Measurements from ENCODE around the gene SYNE2. TPM values are rescaled to one million over a fixed set of nuclear protein-coding genes. Genes with fewer than 3 reads are reported as not detected.

Gene SYNE2
- total RNA-seq, 4 donors from 2014 or later, result 101 to 162 (median 114) TPM

GRCh38 chr14:63926641-63927040 is 73.8 kb downstream of the SYNE2 start:
- intact Hi-C loops (cut with DNase I; ENCODE audit: low total_unique reads), result no loop called here
- TF ChIP-seq CTCF (IDR thresholded peaks at IDR 0.05) (no peak), POLR2A (IDR thresholded peaks at IDR 0.05) (no peak)
- peaks cover 0 to 4% of the 10 kb centered on the region in 2 donors for H3K4me1 ChIP-seq
- H3K36me3 ChIP-seq, result no peaks in the 10 kb centered on the region
- H3K9me3 ChIP-seq, result no peaks in the 10 kb centered on the region
- H3K4me3 ChIP-seq, result no peak overlapping the region
- H3K27me3 ChIP-seq, result no peaks in the 10 kb centered on the region
- no peak overlapping the region for H3K27ac ChIP-seq
- no peak for DNase-seq

GRCh38 chr14:63928744-63929174 is 76.0 kb downstream of the SYNE2 start:
- intact Hi-C loops (cut with DNase I; ENCODE audit: low total_unique reads), result no loop called here
- H3K36me3 ChIP-seq, result no peaks in the 10 kb centered on the region
- H3K4me3 ChIP-seq, result no peak overlapping the region
- DNase-seq, result no peak
- peaks cover 0 to 4% of the 10 kb centered on the region in 2 donors for H3K4me1 ChIP-seq
- TF ChIP-seq CTCF (IDR thresholded peaks at IDR 0.05), result no peak
- no peak for TF ChIP-seq POLR2A (IDR thresholded peaks at IDR 0.05)
- H3K27me3 ChIP-seq, result no peaks in the 10 kb centered on the region
- H3K27ac ChIP-seq, result no peak overlapping the region
- H3K9me3 ChIP-seq, result no peaks in the 10 kb centered on the region

GRCh38 chr14:63933110-63933509 is 80.3 kb downstream of the SYNE2 start:
- TF ChIP-seq POLR2A (IDR thresholded peaks at IDR 0.05) (no peak), CTCF (IDR thresholded peaks at IDR 0.05) (no peak)
- H3K4me3 ChIP-seq, result no peak overlapping the region
- no peaks in the 10 kb centered on the region for H3K9me3 ChIP-seq
- DNase-seq, result no peak
- intact Hi-C loops (cut with DNase I; ENCODE audit: low total_unique reads), result no loop called here
- H3K36me3 ChIP-seq, result no peaks in the 10 kb centered on the region
- no peak overlapping the region for H3K27ac ChIP-seq
- peaks cover 0 to 4% of the 10 kb centered on the region in 2 donors for H3K4me1 ChIP-seq
- H3K27me3 ChIP-seq, result no peaks in the 10 kb centered on the region

DNA sequence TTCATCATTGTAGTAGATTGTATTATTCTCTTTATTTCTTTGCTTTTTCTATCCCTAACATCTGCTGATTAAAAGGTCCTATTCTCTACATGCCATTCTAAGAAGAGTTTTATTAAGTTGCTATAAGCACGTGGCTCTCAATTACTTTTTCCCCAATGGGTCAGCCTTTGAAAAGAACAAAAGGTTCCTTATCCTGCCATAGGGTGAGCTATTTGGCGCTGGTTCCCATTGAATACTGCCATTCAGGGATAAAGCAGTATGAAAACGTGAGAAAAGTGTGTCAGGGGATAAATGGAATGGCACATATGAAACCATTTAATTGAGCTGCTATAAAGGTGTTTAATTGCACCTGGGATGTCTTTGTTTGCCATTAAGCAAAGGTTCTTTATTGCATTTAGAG is 80.9 kb downstream of the SYNE2 start:
- TF ChIP-seq CTCF (IDR thresholded peaks at IDR 0.05) (no peak), POLR2A (IDR thresholded peaks at IDR 0.05) (no peak)
- DNase-seq, result no peak

DNA sequence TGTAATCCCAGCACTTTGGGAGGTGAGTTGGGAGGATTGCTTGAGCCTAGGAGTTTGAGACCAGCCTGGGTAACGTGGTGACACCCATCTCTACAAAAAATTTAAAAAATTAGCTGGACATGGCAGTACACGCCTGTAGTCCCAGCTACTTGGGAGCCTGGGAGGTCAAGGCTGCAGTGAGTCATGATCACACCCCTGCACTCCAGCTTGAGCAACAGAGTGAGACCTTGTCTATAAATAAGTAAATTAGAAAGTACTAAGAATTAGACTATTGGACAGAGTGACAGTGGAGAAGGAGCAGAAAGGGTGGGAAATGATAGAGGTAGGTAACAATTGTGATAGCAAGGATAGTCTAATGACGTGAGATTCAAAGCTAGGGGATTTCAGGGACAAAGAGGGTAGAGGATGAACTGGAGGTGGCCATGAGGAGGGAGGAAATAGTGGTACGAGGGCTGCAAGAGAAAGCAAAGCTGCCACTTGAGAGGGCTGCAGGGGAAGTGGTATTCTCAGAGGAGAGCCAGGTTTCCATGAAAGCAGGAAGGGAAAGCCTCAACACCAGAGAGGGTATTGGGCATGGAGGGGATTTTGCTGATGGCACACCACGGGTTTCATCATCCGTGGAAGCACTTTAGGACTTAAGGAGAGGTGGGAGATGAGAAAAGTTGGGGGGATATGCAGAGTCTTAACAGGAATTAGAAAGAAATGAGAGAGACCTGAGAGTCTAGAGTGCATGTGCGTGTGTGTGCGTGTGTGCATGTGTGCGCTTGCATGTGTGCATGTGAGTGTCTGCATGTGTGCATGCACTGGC is 85.6 kb downstream of the SYNE2 start:
- Histone ChIP-seq H3K4me1 (no peaks in the 10 kb centered on the region), H3K36me3 (no peaks in the 10 kb centered on the region), H3K9me3 (no peaks in the 10 kb centered on the region), H3K4me3 (no peak overlapping the region), H3K27me3 (no peaks in the 10 kb centered on the region), H3K27ac (no peak overlapping the region)
- intact Hi-C loops (cut with DNase I; ENCODE audit: low total_unique reads), result no loop called here
- no peak for TF ChIP-seq POLR2A (IDR thresholded peaks at IDR 0.05)
- no peak for TF ChIP-seq CTCF (IDR thresholded peaks at IDR 0.05)
- DNase-seq, result no peak

More for the DNA sequence above, 80.9 kb downstream of the SYNE2 start:
- no peak overlapping the region for H3K4me3 ChIP-seq
- H3K27ac ChIP-seq, result no peak overlapping the region
- no peaks in the 10 kb centered on the region for H3K4me1 ChIP-seq
- H3K36me3 ChIP-seq, result no peaks in the 10 kb centered on the region
- H3K27me3 ChIP-seq, result no peaks in the 10 kb centered on the region
- no peaks in the 10 kb centered on the region for H3K9me3 ChIP-seq
- intact Hi-C loops (cut with DNase I; ENCODE audit: low total_unique reads), result no loop called here
